Neural cell (in vitro differentiated cells): ENCODE results near the gene SRCIN1. TPM values are rescaled to one million over a fixed set of nuclear protein-coding genes. Genes with fewer than 3 reads are reported as not detected.

Experiments
- H2AFZ ChIP-seq: fragments of 200-600, 300-800 bp; sonication (generic), shearing (Covaris generic); 2 replicates; pipeline ENCODE4 v1.6.0; 2014; ENCODE audit warnings: low read depth, mild to moderate bottlenecking, antibody characterized with exemption, low read length, moderate library complexity
- H3F3A ChIP-seq: fragments of 200-600 bp; shearing (Covaris generic); 2 replicates; pipeline ENCODE4 v1.6.1; 2016; ENCODE audit warnings: mild to moderate bottlenecking, moderate library complexity, mixed read lengths, antibody characterized with exemption, low read length; ENCODE audit not compliant: insufficient read depth, poor library complexity, severe bottlenecking
- H3K27ac ChIP-seq: fragments of 200-600, 300-800 bp; sonication (generic), shearing (Covaris generic); 2 replicates; pipeline ENCODE4 v1.5.1; 2014; ENCODE audit warnings: mild to moderate bottlenecking, low read length, moderate library complexity
- H3K27me3 ChIP-seq: fragments of 300-800, 200-600 bp; sonication (generic), shearing (Covaris generic); 2 replicates; pipeline ENCODE4 v1.6.0; 2014; ENCODE audit warnings: mild to moderate bottlenecking, low read depth, low read length, moderate library complexity; ENCODE audit not compliant: insufficient read depth
- H3K36me3 ChIP-seq: fragments of 300-800, 200-600 bp; sonication (generic), shearing (Covaris generic); 2 replicates; pipeline ENCODE4 v1.5.1; 2014; ENCODE audit warnings: mild to moderate bottlenecking, antibody characterized with exemption, low read length, moderate library complexity; ENCODE audit not compliant: insufficient read depth
- H3K4me2 ChIP-seq: fragments of 300-800, 200-600 bp; sonication (generic), shearing (Covaris generic); 2 replicates; pipeline ENCODE4 v1.6.0; 2014; ENCODE audit warnings: mild to moderate bottlenecking, low read length
- H3K4me3 ChIP-seq: fragments of 300-800, 200-600 bp; sonication (generic), shearing (Covaris generic); 2 replicates; pipeline ENCODE4 v1.5.1; 2014; ENCODE audit warnings: mild to moderate bottlenecking, low read length, moderate library complexity
- H3K79me2 ChIP-seq: fragments of 200-600 bp; shearing (Covaris generic); replicated peaks from 2 replicates; pipeline ENCODE4 v1.6.0; 2014; ENCODE audit warnings: mild to moderate bottlenecking, low read length, moderate library complexity; ENCODE audit not compliant: insufficient read depth
- H3K9ac ChIP-seq: fragments of 300-800, 200-600 bp; sonication (generic), shearing (Covaris generic); 2 replicates; pipeline ENCODE4 v1.6.1; 2016; ENCODE audit warnings: mild to moderate bottlenecking, low read length, mixed read lengths
- H3K9me2 ChIP-seq: fragments of 200-600 bp; shearing (Covaris generic); 2 replicates; pipeline ENCODE4 v1.6.1; 2016; ENCODE audit warnings: mild to moderate bottlenecking, low read length, mixed read lengths; ENCODE audit not compliant: insufficient read depth
- H3K9me3 ChIP-seq: fragments of 200-600, 300-800 bp; sonication (generic), shearing (Covaris generic); 2 replicates; pipeline ENCODE4 v1.6.1; 2016; ENCODE audit warnings: mild to moderate bottlenecking, mixed run types, low read length, moderate library complexity, mixed read lengths
- H4K20me1 ChIP-seq: fragments of 200-600 bp; shearing (Covaris generic); 2 replicates; pipeline ENCODE4 v1.6.1; 2016; ENCODE audit warnings: mild to moderate bottlenecking, mixed run types; ENCODE audit not compliant: insufficient read depth
- EP300 ChIP-seq: fragments of 450-650 bp; conservative IDR thresholded peaks from 2 replicates; pipeline ENCODE4 v1.6.1; 2014; ENCODE audit warnings: antibody characterized with exemption, mild to moderate bottlenecking, moderate library complexity; ENCODE audit not compliant: poor library complexity, severe bottlenecking
- EZH2 ChIP-seq: fragments of 200-600, 300-800 bp; shearing (Covaris generic), sonication (generic); IDR thresholded peaks from 2 replicates; pipeline ENCODE4 v1.6.1; 2014; ENCODE audit warnings: antibody characterized with exemption, low read length, borderline replicate concordance, mild to moderate bottlenecking; ENCODE audit not compliant: insufficient read depth, poor library complexity, severe bottlenecking
- MXI1 ChIP-seq: fragments of 450-650 bp; conservative IDR thresholded peaks from 2 replicates; pipeline ENCODE4 v1.6.1; 2014; ENCODE audit warnings: antibody characterized with exemption, mild to moderate bottlenecking; ENCODE audit not compliant: poor library complexity, severe bottlenecking
- POLR2AphosphoS5 ChIP-seq: IDR thresholded peaks from 2 replicates; pipeline ENCODE4 v1.6.1; 2012
- RAD21 ChIP-seq: fragments of 450-650 bp; conservative IDR thresholded peaks from 2 replicates; pipeline ENCODE4 v1.6.1; 2014; ENCODE audit warnings: antibody characterized with exemption, mild to moderate bottlenecking, moderate library complexity
- SMC3 ChIP-seq: fragments of 450-650 bp; conservative IDR thresholded peaks from 2 replicates; pipeline ENCODE4 v1.6.1; 2014; ENCODE audit warnings: antibody characterized with exemption, mild to moderate bottlenecking, moderate library complexity; ENCODE audit not compliant: poor library complexity
- TAF1 ChIP-seq: IDR thresholded peaks from 2 replicates; pipeline ENCODE4 v1.6.1; 2012; ENCODE audit warnings: low read depth
- polyA plus RNA-seq: library from polyadenylated mRNA; depleted of rRNA; stranded (reverse); fragments of >200 nt; gene quantifications from 2 replicates; pipeline ENCODE4 v1.2.3, GENCODE V29; 2014
- TF ChIP-seq, protein P1 (sequence below): IDR thresholded peaks from 2 replicates; pipeline ENCODE4 v1.6.1; 2012; ENCODE audit warnings: borderline replicate concordance
- TF ChIP-seq, protein P2 (sequence below): fragments of 450-650 bp; IDR thresholded peaks from 2 replicates; pipeline ENCODE4 v1.5.1; 2014; ENCODE audit warnings: antibody characterized with exemption, mild to moderate bottlenecking, moderate library complexity; ENCODE audit not compliant: poor library complexity, severe bottlenecking

Gene SRCIN1
- polyA plus RNA-seq, 1 donor from 2014 or later = 18.0 TPM

DNA sequence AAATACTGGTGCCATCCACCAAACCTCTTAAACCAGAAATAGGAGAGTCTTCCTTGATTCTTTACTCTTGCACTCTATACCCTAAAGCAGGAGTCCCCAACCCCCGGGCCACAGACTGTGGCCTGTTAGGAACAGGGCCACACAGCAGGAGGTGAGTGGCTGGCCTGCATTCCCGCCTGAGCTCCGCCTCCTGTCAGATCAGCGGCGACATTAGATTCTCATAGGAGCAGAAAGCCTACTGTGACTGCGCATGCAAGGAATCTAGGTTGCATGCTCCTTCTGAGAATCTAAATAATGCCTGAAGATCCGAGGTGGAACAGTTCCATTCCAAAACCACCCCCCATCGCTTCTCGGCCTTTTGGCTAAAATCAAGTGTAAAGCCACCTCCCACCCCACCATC lies 30.3 kb upstream of the SRCIN1 start:
- H3F3A ChIP-seq = no peaks in the 10 kb centered on the region
- no peaks in the 10 kb centered on the region for H4K20me1 ChIP-seq
- no peak overlapping the region for H2AFZ ChIP-seq
- H3K4me2 ChIP-seq = no peak overlapping the region
- no peak overlapping the region for H3K27ac ChIP-seq
- H3K27me3 ChIP-seq = no peaks in the 10 kb centered on the region
- no peaks in the 10 kb centered on the region for H3K9me3 ChIP-seq
- H3K36me3 ChIP-seq = no peaks in the 10 kb centered on the region
- H3K9me2 ChIP-seq = no peaks in the 10 kb centered on the region
- no peaks in the 10 kb centered on the region for H3K79me2 ChIP-seq
- no peak overlapping the region for H3K9ac ChIP-seq
- TF ChIP-seq SMC3 (no peak), RAD21 (no peak), POLR2AphosphoS5 (no peak), MXI1 (no peak), EZH2 (no peak), EP300 (no peak), TAF1 (no peak)
- TF ChIP-seq, protein P1, sequence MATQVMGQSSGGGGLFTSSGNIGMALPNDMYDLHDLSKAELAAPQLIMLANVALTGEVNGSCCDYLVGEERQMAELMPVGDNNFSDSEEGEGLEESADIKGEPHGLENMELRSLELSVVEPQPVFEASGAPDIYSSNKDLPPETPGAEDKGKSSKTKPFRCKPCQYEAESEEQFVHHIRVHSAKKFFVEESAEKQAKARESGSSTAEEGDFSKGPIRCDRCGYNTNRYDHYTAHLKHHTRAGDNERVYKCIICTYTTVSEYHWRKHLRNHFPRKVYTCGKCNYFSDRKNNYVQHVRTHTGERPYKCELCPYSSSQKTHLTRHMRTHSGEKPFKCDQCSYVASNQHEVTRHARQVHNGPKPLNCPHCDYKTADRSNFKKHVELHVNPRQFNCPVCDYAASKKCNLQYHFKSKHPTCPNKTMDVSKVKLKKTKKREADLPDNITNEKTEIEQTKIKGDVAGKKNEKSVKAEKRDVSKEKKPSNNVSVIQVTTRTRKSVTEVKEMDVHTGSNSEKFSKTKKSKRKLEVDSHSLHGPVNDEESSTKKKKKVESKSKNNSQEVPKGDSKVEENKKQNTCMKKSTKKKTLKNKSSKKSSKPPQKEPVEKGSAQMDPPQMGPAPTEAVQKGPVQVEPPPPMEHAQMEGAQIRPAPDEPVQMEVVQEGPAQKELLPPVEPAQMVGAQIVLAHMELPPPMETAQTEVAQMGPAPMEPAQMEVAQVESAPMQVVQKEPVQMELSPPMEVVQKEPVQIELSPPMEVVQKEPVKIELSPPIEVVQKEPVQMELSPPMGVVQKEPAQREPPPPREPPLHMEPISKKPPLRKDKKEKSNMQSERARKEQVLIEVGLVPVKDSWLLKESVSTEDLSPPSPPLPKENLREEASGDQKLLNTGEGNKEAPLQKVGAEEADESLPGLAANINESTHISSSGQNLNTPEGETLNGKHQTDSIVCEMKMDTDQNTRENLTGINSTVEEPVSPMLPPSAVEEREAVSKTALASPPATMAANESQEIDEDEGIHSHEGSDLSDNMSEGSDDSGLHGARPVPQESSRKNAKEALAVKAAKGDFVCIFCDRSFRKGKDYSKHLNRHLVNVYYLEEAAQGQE = no peak
- TF ChIP-seq, protein P2, sequence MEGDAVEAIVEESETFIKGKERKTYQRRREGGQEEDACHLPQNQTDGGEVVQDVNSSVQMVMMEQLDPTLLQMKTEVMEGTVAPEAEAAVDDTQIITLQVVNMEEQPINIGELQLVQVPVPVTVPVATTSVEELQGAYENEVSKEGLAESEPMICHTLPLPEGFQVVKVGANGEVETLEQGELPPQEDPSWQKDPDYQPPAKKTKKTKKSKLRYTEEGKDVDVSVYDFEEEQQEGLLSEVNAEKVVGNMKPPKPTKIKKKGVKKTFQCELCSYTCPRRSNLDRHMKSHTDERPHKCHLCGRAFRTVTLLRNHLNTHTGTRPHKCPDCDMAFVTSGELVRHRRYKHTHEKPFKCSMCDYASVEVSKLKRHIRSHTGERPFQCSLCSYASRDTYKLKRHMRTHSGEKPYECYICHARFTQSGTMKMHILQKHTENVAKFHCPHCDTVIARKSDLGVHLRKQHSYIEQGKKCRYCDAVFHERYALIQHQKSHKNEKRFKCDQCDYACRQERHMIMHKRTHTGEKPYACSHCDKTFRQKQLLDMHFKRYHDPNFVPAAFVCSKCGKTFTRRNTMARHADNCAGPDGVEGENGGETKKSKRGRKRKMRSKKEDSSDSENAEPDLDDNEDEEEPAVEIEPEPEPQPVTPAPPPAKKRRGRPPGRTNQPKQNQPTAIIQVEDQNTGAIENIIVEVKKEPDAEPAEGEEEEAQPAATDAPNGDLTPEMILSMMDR = no peak
- H3K4me3 ChIP-seq = no peak overlapping the region

DNA sequence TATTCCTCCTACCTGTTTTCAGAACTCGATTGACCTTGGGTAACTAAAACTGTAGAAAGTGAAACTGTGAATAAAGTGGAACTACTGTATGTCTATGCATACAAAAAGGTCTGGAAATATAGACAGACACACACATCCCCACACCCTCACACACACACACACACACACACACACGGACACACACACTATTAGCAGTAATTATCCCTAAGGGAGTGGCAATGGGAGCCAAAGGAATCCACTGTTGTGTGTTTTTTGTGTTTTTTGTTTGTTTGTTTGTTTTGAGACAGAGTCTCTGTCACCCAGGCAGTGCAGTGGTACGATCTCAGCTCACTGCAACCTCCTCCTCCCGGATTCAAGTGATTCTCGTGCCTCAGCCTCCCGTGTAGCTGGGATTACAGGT lies 26.6 kb upstream of the SRCIN1 start:
- Histone ChIP-seq H3F3A (no peaks in the 10 kb centered on the region), H4K20me1 (no peaks in the 10 kb centered on the region), H3K36me3 (no peaks in the 10 kb centered on the region), H3K9me3 (no peaks in the 10 kb centered on the region), H3K4me3 (no peak overlapping the region), H2AFZ (no peak overlapping the region), H3K9me2 (no peaks in the 10 kb centered on the region), H3K27me3 (no peaks in the 10 kb centered on the region), H3K9ac (no peak overlapping the region), H3K4me2 (no peak overlapping the region), H3K27ac (no peak overlapping the region), H3K79me2 (no peaks in the 10 kb centered on the region)
- no peak for TF ChIP-seq SMC3
- no peak for TF ChIP-seq MXI1

DNA sequence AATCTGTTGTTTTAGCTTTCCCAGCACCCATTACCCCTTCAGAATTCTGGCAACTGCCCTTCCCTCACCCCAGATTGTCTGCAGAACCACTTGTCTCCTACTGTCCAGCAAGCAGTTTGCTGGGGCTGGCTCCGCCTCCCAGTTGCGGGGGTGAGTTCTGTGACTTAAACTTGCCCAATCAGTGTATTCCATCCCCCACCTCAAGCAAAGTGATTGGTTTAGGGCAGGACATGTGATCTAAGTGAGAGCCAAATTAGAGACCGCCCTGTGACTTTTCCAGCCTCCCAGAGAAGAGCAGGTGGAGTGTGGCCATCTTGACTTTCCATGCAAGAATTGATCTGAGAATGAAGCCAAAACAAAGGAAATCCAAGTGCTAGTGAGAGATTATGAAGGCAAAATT lies 22.7 kb upstream of the SRCIN1 start:
- Histone ChIP-seq H3F3A (no peaks in the 10 kb centered on the region), H2AFZ (no peak overlapping the region)

More for the DNA sequence above, 22.7 kb upstream of the SRCIN1 start:
- no peak for TF ChIP-seq SMC3
- TF ChIP-seq MXI1 = no peak
- no peak for TF ChIP-seq EP300
- TF ChIP-seq EZH2 = no peak
- TF ChIP-seq TAF1 = no peak
- TF ChIP-seq POLR2AphosphoS5 = no peak
- no peak for TF ChIP-seq RAD21
- TF ChIP-seq, protein P1 = no peak
- TF ChIP-seq, protein P2 = no peak
- no peaks in the 10 kb centered on the region for H3K9me2 ChIP-seq
- no peaks in the 10 kb centered on the region for H3K9me3 ChIP-seq
- no peak overlapping the region for H3K4me2 ChIP-seq
- no peak overlapping the region for H3K27ac ChIP-seq
- no peaks in the 10 kb centered on the region for H3K27me3 ChIP-seq
- no peaks in the 10 kb centered on the region for H3K36me3 ChIP-seq
- H3K79me2 ChIP-seq = no peaks in the 10 kb centered on the region
- no peaks in the 10 kb centered on the region for H4K20me1 ChIP-seq
- H3K4me3 ChIP-seq = no peak overlapping the region
- no peak overlapping the region for H3K9ac ChIP-seq
